Small intestine (tissue), 7 donors: ENCODE data around the gene KANSL1. TPM values are rescaled to one million over a fixed set of nuclear protein-coding genes. Genes with fewer than 3 reads are reported as not detected.
A peak's percentile ranks its signal among the peaks of the same experiment; 100 is the strongest.

Experiments
- DNase-seq, 2 donors: peaks; one replicate each; pipeline versions ENCODE4 v3.0.0 to v3.0.0-alpha.2; 2013
- FAIRE-seq: peaks from 2 replicates; lab custom pipeline; 2012; peaks lifted over from hg19 to GRCh38; lab: Jason Lieb, UNC
- H3K27ac ChIP-seq, 3 donors: one replicate each; pipeline ENCODE4 v1.5.1; 2013; ENCODE audit warnings: low read length in 2 of 3, mild to moderate bottlenecking in 2 of 3, control low read depth in 1 of 3, inconsistent platforms in 1 of 3, low read depth in 1 of 3, moderate library complexity in 1 of 3
- H3K27me3 ChIP-seq, 3 donors: one replicate each; pipeline ENCODE4 v1.6.1; 2013; ENCODE audit warnings: low read length in 3 of 3, inconsistent platforms in 1 of 3; ENCODE audit not compliant: control insufficient read depth in 3 of 3, insufficient read depth in 3 of 3
- H3K36me3 ChIP-seq, 3 donors: one replicate each; pipeline ENCODE4 v1.6.1; 2013; ENCODE audit warnings: low read length in 3 of 3, inconsistent platforms in 1 of 3, low read depth in 1 of 3, mild to moderate bottlenecking in 1 of 3, moderate library complexity in 1 of 3; ENCODE audit not compliant: control insufficient read depth in 3 of 3, insufficient read depth in 2 of 3
- H3K4me1 ChIP-seq, 3 donors: one replicate each; pipeline ENCODE4 v1.6.1; 2013; ENCODE audit warnings: low read length in 2 of 3, inconsistent platforms in 1 of 3, low read depth in 1 of 3, mild to moderate bottlenecking in 1 of 3, moderate library complexity in 1 of 3; ENCODE audit not compliant: control insufficient read depth in 3 of 3, insufficient read depth in 2 of 3
- H3K4me3 ChIP-seq, 3 donors: one replicate each; pipeline ENCODE4 v1.5.1; 2013; ENCODE audit warnings: low read length in 3 of 3, control low read depth in 1 of 3, inconsistent platforms in 1 of 3, low read depth in 1 of 3, mild to moderate bottlenecking in 1 of 3, moderate library complexity in 1 of 3
- H3K9me3 ChIP-seq, 2 donors: one replicate each; pipeline ENCODE4 v1.6.1; 2013; ENCODE audit warnings: low read depth in 1 of 2, low read length in 1 of 2; ENCODE audit not compliant: control insufficient read depth in 2 of 2, insufficient read depth in 1 of 2
- WGBS, 3 donors: extraction: QIAGEN DNeasy Blood & Tissue Kit; methylation state at CpG; one replicate each; pipeline ENCODE4 v1.1.7; 2013; 5-methylcytosine and 5-hydroxymethylcytosine counted together
- polyA plus RNA-seq, 4 donors: library from polyadenylated mRNA; stranded (reverse) in 3 of 4; unstranded in 1 of 4; fragments of 200-250 nt in 3 of 4; fragments of 120-200 nt in 1 of 4; gene quantifications; one replicate each; pipeline versions ENCODE4 v1.2.1 to v1.2.3, GENCODE V29; 2013
- donor health status: healthy with polysubstance abuse.
- donor health status: control.
- donor health status: control.
- donor health status: Bipolar disorder and iron deficiency.
- donor health status: healthy.

KANSL1 gene
- polyA plus RNA-seq, 4 donors: 12.7 to 54.0 (median 20.2) TPM

DNA sequence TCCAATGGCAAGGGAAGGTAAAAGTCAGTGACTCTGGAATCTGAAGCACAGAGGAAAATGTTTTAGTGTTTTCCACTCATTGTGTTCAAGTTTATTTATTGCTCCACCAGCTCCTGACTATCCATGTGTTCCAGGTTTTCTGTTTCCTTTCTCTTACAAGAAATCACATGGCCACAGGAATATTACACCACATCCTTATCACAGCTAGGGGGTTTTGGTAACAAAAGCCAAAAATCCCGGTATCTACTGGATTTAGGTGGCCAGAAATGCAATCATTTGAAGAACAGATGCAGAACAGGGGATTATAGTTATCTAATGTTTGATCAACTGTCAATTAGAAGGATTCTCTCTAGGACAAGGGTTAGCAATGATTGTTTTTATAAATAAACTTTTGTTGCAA, 146.3 kb downstream of the KANSL1 start:
- H3K27ac ChIP-seq: no peak overlapping the region
- DNase-seq (no peak), FAIRE-seq (no peak)
- H3K27me3 ChIP-seq: no peaks in the 10 kb centered on the region
- 60 to 78% (median 67%) methylated on average over 1 of the region's 1 CpG for WGBS, 3 donors
- no peak overlapping the region for H3K4me3 ChIP-seq
- H3K9me3 ChIP-seq: no peaks in the 10 kb centered on the region
- H3K36me3 ChIP-seq: peaks cover 9 to 35% (median 12%) of the 10 kb centered on the region in 3 donors
- H3K4me1 ChIP-seq: peaks cover 0 to 44% (median 6%) of the 10 kb centered on the region in 3 donors

- H3K4me1 ChIP-seq: peaks cover 0 to 41% (median 4%) of the 10 kb centered on the region in 3 donors
- WGBS, 3 donors: 66 to 80% (median 70%) methylated on average over 3 of the region's 3 CpGs
- FAIRE-seq: no peak
Measured at GRCh38 chr17:46045639-46046038, 147.6 kb downstream of the KANSL1 start.

DNA sequence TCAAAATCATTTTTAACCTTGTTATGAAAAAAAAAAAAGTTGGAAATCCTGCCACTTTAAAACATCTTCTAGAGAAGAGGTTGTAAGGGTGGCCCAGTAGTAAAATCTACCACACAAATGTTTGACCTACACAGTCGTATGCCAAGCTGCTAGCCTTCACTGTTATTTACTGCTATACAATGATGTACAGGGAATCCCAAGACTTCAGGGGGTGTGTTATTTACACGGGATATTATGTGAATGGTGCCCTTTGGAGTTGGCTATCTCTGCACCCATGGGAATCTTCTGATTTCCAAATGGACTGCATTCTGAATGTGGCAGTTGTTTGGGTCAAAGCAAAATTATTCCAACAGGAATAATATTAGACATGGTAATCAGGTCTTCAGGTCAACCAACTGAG, 148.2 kb downstream of the KANSL1 start:
- H3K4me3 ChIP-seq: no peak overlapping the region
- H3K9me3 ChIP-seq: no peaks in the 10 kb centered on the region
- no peak overlapping the region for H3K27ac ChIP-seq
- peaks cover 0 to 41% (median 4%) of the 10 kb centered on the region in 3 donors for H3K4me1 ChIP-seq
- DNase-seq: no peak
- peaks cover 9 to 33% (median 12%) of the 10 kb centered on the region in 3 donors for H3K36me3 ChIP-seq
- FAIRE-seq: no peak
- 42 to 58% (median 54%) methylated on average over 2 of the region's 2 CpGs for WGBS, 3 donors
- no peaks in the 10 kb centered on the region for H3K27me3 ChIP-seq

More at GRCh38 chr17:46045639-46046038, 147.6 kb downstream of the KANSL1 start:
- Histone ChIP-seq H3K9me3 (no peaks in the 10 kb centered on the region), H3K27ac (no peak overlapping the region), H3K36me3 (peaks cover 12 to 37% (median 12%) of the 10 kb centered on the region in 3 donors), H3K27me3 (no peaks in the 10 kb centered on the region), H3K4me3 (no peak overlapping the region)
- no peak for DNase-seq

- FAIRE-seq (no peak), DNase-seq (peak; percentile 87)
- H3K36me3 ChIP-seq: peaks cover 10 to 32% (median 14%) of the 10 kb centered on the region in 3 donors
- 46 to 49% (median 48%) methylated on average over 5 of the region's 5 CpGs for WGBS, 3 donors
- no peaks in the 10 kb centered on the region for H3K27me3 ChIP-seq
- no peaks in the 10 kb centered on the region for H3K9me3 ChIP-seq
- H3K27ac ChIP-seq: peak overlapping the region in 2 of 3 donors; percentile 14 to 33
- H3K4me3 ChIP-seq: no peak overlapping the region
- H3K4me1 ChIP-seq: peaks cover 0 to 41% (median 4%) of the 10 kb centered on the region in 3 donors
Measured at GRCh38 chr17:46044286-46044928, 148.8 kb downstream of the KANSL1 start.

GRCh38 chr17:46043606-46044005, 149.6 kb downstream of the KANSL1 start:
- DNase-seq: no peak
- Histone ChIP-seq H3K27me3 (no peaks in the 10 kb centered on the region), H3K36me3 (peaks cover 14 to 36% (median 21%) of the 10 kb centered on the region in 3 donors)

GRCh38 chr17:46042925-46043324, 150.3 kb downstream of the KANSL1 start:
- no peak for FAIRE-seq
- Histone ChIP-seq H3K27ac (peak overlapping the region in 1 of 3 donors; percentile 2), H3K4me1 (peaks cover 0 to 41% (median 4%) of the 10 kb centered on the region in 3 donors), H3K36me3 (peaks cover 15 to 37% (median 26%) of the 10 kb centered on the region in 3 donors), H3K4me3 (no peak overlapping the region), H3K9me3 (no peaks in the 10 kb centered on the region), H3K27me3 (no peaks in the 10 kb centered on the region)
- no peak for DNase-seq
- WGBS, 3 donors: 41 to 45% (median 45%) methylated on average over 3 of the region's 3 CpGs

More at GRCh38 chr17:46043606-46044005, 149.6 kb downstream of the KANSL1 start:
- Histone ChIP-seq H3K4me1 (peaks cover 0 to 41% (median 4%) of the 10 kb centered on the region in 3 donors), H3K4me3 (no peak overlapping the region), H3K9me3 (no peaks in the 10 kb centered on the region), H3K27ac (peak overlapping the region in 1 of 3 donors; percentile 14)
- no peak for FAIRE-seq
- WGBS, 3 donors: 68 to 92% (median 83%) methylated on average over 3 of the region's 3 CpGs

GRCh38 chr17:46042246-46042645, 151.0 kb downstream of the KANSL1 start:
- peaks cover 0 to 41% (median 4%) of the 10 kb centered on the region in 3 donors for H3K4me1 ChIP-seq
- 15 to 65% (median 47%) methylated on average over 2 of the region's 2 CpGs for WGBS, 3 donors
- H3K36me3 ChIP-seq: peaks cover 18 to 36% (median 24%) of the 10 kb centered on the region in 3 donors

DNA sequence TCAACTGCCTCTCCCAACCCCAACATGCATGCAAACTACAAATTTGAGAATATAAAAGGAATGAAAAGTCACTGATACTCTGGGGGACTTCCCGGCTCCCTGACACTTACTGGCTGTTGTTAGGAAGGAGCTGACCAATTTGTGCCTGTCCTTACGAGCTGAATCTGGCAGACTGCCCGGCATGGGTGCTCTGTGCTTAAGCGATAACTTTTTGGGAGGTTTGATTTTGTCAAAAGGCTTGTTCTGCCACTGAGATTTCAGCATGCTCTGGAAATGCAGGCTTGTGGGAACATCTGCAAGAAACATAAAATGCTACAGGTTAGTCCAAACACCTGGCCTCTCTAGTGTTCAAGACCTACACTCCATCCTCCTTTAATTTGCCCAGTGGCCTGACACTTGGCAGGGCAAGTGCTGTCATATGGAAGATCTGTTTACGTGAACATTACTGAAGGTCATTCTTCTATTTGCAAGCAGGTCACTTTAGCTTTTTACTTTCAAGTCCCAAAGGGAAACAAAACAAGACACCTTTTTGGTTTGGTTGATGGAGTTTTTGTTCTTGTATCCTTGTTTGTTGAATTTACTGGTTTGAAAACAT, 153.5 kb downstream of the KANSL1 start:
- no peak overlapping the region for H3K4me3 ChIP-seq
- FAIRE-seq: no peak
- 82 to 83% (median 83%) methylated on average over 5 of the region's 5 CpGs for whole genome bisulfite sequencing, 3 donors
- H3K27me3 ChIP-seq: no peaks in the 10 kb centered on the region
- no peaks in the 10 kb centered on the region for H3K9me3 ChIP-seq
- peaks cover 26 to 38% (median 27%) of the 10 kb centered on the region in 3 donors for H3K36me3 ChIP-seq
- DNase-seq: no peak
- H3K4me1 ChIP-seq: peaks cover 0 to 34% (median 4%) of the 10 kb centered on the region in 3 donors
- no peak overlapping the region for H3K27ac ChIP-seq

More at GRCh38 chr17:46042246-46042645, 151.0 kb downstream of the KANSL1 start:
- H3K4me3 ChIP-seq: no peak overlapping the region
- DNase-seq (peak; percentile 61 to 63), FAIRE-seq (no peak)
- H3K9me3 ChIP-seq: no peaks in the 10 kb centered on the region
- peak overlapping the region in 1 of 3 donors; percentile 17 for H3K27ac ChIP-seq
- no peaks in the 10 kb centered on the region for H3K27me3 ChIP-seq
